HS-27A (cell line): ENCODE data around the gene RHEX.
"Not testable (repeated sequence)": the region's sequence is repeated elsewhere in the genome, so short reads cannot be mapped to it uniquely, and the experiment has no call there.

Source experiments
- DNase-seq: peaks from one replicate; pipeline ENCODE4 v3.0.0-alpha.2; 2012; ENCODE audit warnings: low read depth, missing footprints

The RHEX gene

DNA sequence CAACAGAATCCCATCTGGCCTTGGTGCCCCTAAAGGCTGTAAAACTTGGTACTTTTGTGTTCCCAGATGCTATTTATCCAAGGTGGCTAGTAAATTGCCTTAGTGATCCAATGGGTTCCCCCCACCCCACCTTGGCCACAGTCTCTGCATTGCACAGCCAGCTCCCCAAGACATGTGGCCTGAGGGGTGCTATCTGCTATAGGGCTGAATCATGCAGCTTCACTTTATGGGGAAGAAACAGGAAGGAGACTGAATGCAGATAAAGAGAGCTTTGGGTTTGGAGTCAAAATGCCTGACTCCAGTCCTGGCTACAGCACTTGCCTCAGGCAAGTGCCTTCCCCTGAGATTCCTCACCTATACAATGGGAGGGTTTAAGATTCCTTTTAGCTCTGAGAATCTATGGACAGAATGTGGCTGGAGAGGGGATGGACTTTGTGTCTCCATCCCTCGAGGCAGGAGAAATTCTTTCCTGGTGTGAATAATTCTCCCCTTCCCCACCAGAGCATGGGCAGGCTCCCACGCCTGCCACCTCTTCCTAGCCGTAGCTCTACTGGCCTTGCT is 6.5 kb downstream of the RHEX start:
- DNase-seq = no peak

DNA sequence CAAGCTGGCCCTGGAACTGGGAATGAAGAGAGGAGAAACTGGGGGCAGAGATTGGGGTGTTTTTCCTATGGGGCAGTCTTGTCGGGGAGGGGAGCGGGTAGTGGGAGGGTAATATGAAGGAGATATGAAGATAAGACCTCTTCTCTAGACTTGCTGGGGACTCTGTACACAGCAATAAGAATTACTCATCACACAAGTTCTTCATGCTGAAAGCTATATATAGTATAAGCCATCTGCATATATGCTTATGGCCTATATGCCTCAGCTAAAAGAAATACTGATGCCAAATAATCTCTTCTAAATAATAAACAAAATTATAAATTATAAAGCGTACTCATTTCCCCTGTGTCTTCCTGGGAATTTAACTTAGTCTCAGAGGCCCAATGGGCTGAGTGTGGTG is 7.9 kb downstream of the RHEX start:
- no peak for DNase-seq

DNA sequence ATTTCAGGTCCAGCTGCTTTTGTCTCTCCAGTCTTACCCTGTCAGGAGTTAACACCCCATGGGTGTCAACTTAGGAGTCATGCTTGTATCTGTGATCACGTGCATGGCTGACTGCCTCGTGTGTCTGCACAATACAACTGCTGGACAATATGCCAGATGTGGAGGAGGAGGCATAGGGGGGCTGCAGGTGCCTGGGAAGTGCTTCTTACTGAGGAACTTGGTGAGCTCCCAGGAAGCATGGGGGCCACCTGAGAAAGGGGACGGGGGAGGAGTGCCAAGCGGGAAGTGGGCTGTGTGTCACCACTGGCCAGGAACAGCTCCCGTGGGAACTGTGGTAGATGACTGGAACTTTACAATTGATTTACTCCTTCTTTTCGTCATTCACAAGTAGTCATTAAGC is 9.5 kb downstream of the RHEX start:
- DNase-seq = no peak

DNA sequence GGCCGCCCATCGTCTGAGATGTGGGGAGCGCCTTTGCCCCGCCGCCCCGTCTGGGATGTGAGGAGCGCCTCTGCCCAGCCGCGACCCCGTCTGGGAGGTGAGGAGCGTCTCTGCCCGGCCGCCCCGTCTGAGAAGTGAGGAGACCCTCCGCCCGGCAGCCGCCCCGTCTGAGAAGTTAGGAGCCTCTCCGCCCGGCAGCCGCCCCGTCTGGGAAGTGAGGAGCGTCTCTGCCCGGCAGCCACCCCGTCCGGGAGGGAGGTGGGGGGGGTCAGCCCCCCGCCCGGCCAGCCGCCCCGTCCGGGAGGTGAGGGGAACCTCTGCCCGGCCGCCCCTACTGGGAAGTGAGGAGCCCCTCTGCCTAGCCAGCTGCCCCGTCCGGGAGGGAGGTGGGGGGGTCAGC is 11.0 kb downstream of the RHEX start:
- DNase-seq = not testable (repeated sequence)

DNA sequence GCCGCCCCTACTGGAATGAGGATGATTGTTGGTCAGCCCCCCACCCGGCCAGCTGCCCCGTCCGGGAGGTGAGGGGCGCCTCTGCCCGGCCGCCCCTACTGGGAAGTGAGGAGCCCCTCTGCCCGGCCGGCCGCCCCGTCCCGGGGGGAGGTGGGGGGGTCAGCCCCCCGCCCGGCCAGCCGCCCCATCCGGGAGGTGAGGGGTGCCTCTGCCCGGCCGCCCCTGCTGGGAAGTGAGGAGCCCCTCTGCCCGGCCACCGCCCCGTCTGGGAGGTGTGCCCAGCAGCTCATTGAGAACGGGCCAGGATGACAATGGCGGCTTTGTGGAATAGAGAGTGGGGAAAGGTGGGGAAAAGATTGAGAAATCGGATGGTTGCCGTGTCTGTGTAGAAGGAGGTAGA is 11.5 kb downstream of the RHEX start:
- not testable (repeated sequence) for DNase-seq

DNA sequence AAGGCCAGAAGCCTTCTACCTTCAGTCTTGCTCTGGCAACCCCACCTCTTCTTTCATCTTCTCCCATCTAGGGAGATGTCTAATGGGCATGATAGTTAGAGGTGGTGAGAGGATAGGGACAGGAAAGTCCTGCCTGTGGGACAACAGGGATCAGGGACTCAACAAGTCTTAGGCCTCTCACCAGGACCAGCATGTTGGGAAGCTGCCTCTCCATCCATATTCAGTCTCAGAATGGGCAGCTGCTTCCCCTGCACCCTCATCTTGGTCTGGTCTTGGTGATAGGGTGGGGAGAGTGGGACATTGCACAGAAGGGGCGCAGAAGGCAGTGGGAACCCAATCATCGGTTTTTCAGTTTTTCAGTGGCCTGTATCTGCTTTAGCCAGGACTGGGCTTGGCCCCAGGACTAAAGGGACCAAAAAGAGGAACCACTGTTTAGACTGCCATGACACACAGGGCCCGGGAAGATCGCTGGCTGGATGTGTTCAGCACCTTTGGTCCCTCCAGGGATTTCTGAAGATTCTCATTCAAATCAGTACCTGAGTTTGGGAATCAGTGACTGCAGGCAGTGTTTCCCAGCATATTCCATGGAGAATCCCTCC is 12.7 kb downstream of the RHEX start:
- no peak for DNase-seq

DNA sequence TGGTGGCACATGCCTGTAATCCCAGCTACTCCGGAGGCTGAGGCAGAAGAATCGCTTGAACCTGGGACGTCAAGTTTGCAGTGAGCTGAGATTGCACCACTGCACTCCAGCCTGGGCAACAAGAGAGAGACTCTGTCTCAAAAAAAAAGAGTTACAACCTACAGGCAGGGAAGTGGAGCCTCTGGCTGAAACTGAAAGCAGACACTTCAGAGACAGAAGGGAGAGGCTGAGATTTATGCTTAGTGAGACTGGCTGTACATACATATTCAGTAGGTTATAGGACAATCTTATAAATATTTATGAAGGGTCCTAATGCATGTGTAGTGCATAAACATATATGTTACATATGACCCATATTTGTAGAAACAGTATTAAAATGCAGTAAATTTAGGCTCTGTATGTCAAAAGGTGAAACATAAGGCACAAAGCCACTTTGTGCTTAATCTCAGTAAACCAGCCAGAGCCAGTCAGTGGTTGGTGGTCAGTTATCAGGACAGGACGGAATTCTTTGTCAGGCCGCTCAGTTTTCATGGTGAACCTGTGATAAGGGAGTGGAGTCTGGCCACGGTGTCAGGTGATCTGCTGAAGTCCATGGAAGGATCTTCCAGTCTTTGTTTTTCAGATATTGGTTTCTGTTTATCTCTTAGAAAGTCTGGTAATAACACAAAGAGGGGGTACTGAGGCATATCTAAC is 13.7 kb downstream of the RHEX start:
- no peak for DNase-seq

DNA sequence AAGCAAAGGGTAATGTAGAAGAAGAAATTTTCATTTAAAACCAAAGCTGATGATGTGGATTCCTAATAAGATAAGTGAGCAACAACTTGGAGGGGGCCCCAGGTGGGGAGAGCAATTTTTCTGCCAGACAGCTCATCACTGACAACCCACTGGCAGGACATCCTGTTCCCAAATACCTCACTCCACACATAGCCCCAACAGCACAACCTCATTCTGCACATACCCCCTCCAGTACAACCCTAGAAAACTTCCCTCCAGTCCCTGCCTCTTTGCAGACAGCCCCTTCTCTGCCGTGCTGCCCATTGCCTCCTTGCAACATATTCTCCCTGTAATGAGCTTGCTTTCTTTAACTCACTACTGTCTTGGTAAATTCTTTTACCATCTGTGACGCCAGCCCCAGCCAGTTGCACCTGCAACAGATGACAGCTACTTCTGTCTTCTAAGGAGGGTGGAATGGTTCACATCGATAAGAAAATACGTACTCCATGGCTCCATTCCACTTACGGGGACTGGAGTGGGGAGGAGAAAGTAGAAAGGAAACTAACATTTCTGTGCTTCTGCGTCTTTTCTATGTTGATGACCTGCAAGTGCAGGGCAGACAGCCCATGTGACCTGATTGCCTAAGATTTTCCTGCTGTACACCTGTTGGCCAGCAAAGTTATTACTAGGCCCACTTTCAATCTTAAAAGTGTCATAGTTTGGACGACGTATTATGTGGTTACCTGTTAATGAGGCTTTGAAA is 14.7 kb downstream of the RHEX start:
- DNase-seq = no peak

DNA sequence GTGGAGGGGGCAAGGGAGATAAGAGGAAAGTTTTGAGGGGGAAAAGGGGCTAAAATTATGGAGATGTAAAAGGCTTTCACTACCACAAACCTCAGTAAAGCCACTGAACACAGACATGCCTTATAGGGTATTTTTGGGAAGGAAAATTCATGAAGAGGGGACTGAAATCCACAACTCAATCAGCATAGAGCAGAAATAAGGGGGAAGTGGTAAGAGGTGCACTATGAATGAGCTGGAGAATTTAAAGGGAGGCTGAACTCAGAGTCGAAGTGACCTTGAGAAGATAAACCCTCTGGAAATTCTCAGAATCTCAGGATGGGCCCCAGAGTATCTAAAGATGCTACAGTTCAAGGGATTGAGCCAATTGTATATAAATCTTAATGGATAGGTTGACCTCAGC is 15.3 kb downstream of the RHEX start:
- DNase-seq = no peak

DNA sequence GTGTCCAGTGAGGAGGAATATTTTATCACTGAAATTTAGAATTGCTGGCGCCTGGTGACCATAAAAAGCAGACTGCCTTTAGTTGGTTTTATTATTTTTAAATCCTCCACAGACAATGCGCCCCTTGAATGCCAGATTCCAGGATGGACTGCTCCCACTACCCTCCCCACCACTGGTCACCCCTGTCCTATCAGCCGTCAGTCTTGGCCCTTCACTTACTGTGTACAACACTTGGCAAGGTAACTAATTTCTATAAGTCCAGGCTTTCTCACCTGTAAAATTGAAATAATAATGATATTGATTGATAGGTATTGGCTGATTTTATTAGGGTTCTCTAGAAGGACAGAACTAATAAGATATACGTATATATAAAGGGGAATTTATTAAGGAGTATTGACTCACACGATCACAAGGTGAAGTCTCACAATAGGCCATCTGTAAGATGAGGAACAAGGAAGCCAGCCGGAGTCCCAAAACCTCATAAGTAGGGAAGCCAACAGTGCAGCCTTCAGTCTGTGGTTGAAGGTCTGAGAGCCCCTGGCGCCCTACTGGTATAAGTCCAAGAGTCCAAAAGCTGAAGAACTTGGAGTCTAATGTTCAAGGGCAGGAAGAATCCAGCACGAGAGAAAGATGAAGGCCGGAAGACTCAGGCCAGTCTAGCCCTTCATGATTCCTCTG is 17.8 kb downstream of the RHEX start:
- no peak for DNase-seq

DNA sequence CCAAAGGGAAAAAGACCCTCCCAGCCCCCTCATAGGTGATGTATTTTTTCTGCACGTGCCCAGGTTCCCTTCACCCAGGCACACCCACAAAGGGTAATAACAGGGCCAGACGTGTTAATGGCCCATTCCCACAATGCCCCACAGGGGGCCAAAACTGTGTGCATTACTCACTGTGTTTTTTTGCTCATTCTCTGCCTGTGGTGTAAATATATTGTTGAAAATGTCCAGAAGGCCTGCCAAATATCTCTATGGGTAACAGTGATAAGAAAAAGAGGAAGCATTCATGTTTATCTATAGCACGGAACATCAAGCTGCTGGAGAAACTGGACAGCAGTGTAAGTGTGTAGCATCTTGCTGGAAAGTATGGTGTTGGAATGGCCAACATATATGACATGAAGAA is 21.9 kb downstream of the RHEX start:
- no peak for DNase-seq

DNA sequence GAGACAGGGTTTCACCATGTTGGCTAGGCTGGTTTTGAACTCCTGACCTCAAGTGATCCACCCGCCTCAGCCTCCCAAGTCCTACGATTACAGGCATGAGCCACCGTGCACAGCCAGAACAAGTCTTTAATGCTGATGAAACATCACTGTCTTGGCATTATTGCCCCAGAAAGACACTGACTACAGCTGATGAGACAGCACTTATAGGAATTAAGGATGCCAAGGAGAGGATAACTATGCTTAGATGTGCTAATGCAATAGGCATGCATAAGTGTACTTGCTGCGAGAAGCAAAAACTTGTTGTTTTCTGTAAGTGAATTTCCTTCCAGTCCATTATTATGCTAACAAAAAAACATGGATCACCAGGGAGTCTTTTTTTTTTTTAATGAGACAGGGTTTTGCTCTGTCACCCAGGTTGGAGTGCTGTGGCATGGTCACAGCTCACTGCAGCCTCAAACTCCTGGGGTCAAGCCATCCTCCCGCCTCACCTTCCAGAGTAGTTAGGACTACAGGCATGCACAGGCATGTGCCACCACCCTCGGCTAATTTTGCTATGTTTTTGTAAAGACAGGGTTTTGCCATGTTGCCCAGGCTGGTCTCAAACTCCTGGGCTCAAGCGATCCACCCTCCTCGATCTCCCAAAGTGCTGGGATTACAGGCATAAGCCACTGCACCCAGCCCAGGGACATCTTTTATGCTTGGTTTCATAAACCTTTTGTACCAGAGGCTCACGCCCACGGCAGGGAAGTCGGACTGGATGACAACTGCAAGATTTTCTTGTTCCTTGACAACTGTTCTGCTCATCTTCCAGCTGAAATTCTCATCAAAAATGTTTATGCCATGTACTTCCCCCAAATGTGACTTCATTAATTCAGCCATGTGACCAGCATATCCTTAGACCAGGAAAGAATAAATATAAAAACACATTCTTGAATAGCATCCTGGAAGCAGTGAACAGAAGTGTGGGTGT is 23.1 kb downstream of the RHEX start:
- no peak for DNase-seq

DNA sequence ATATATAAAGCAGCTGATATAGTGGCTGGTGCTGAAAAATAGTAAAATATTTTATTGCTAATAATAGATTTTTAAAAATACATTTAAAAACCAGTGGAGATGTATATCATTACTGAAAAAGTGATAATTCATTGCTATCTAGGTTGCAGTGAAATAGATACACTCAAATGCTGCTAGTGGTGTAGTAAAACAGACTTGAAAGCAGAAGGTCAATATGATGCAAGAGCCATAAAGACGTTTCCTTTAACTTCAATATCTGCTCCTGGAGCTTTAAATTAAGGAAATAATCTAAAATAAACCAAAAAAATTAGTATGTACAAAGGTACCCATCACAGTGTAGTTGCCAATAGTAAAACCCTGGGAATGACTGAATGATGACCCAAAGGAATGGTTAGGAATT is 26.2 kb downstream of the RHEX start:
- no peak for DNase-seq

DNA sequence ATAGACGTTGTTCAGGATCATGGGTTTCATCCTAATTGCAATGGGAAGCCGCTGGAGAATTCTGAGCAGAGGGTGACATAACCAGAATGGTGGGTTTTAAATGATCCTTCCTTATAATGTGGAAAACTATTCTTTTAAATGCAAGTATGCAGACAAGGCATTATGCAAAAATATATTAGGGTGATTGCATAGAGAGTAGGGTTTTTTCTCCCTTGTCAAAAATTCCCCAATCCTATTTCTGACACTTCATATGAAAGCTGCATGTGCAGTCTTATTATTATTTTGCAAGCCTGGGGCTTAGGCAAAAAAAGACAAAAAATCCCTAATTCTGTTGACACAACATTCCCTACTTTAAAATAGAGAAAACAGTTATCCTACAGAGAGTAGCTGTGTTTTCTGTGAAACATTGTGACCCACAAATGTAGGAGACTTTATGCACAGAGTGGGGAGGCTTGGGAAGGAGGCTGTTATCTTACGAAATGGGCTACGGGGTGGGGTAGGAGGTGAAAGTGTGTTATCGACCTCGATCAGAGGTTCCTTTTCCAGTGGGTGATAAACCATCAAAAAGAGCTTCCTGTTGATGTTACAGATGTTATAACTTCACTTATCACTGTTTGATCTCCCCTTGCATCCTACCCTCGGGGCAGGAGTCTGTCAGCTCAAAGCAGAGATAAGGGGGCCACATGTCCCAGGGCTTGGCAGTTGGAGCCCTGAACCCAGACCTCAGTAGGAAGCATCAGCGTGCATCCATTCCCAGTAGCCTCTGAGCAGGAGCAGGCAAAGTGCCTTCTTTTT is 27.2 kb downstream of the RHEX start:
- DNase-seq = no peak

DNA sequence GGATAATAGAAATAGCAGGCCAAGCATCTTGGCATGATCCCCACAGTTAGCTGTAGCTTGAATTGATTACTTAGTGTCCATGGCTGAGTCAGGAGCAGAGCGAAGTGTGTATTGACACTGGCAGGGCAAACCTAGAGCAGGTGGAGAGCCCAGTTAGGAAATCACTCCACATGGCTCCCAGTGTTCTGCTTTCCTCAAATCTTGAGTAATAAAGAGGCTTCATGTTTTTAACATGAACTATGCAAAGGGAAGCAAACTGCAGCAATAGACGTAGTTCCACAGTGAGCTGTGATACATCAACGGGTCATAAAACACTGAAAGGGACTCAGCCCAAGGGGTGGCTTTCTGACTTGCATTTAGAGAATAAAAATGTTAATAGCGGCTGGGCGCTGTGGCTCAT is 28.9 kb downstream of the RHEX start:
- DNase-seq = no peak

DNA sequence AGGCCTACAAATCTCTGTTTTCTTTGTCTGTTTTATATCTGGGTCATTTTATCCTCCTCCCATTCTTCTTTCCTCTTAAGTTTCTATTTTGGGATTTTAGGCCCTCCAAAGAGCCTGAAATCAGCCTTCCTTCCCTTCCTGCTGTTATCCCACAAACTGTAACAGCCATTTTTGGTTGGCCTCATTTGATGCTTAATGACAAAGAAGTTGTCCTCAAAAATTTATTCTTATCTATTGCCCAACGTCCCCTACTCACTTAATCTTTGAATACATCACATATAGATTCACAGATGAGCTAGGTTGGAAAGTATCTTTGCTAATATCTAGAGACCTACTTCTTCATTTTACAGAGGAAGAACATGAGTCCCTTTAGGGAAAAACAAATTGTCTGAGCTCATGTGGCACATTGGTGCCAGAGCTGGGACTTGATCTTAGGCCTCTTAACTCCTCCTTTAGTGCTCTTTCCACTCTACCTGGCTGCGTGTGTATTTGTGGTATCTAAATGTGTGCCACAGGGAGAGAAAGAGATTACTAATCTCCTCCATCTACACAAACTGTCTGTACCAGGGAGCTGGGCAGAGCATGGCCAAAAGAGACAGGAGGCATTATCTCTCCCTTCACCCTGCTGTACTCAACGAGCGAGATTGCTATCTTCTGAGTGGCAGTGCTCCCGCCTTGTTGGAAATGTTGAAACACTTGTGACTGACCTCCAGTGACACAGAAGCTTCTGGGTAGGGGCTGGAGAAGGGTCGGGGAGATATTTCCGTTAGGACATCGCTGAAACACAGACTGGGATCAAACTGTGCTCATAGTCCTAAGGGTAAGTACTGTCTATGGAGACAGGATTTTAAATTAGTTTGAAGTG is 30.1 kb downstream of the RHEX start:
- DNase-seq = no peak

DNA sequence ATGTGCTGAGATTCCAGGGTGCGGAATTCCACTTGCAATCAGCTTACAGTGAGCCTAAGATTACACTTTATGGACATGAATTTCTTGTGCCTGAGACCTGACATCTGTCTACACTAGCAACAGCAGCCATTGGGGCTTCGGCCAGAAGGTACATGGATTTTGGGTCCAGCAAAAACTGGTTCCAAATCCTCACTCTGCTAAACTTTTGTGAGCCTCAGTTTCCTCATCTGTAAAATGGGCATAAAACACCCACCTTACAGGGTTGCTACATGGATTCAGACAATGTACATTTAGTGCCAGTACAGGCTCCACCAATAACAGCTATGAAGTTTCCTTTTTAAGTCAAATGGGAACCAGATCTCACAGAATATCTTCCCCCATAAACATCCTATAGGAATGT is 30.8 kb downstream of the RHEX start:
- DNase-seq = no peak

DNA sequence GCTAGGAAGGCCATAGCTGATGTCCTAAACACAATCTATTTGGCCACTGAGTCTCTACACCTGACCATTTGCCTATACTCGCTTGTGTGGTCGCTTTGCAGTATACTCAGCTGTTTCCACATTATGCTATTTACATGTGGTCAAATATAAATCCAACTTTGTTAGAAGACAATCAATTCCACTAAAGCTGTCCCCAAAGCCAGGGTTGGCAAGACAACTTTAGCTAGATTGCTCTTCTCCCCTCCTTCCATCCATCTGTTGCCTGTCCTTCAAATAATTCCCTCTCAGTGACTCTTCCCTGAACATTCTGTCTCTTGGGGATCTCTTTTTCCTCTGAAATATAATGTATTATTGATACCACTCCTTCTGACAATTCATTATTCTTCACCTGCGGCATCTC is 34.1 kb downstream of the RHEX start:
- DNase-seq = no peak

DNA sequence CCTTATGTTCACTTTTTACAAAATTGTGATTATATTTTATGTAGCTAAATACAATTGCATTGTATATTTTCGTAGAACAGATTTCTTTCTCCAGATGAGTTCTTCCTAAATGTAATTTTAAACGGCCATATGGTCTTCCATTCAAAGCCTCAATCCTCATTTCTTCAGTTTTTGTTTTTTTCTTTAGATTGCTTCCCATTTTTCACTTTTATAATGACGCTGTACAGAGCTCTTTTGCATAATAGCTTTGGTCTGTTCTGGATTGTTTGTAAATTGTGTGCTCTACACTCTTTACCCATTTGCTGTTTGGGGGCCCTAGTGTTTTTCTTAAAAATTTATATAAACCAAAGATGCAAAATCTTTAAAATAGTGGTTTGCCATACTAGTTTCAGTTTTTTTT is 36.4 kb downstream of the RHEX start:
- DNase-seq = no peak

DNA sequence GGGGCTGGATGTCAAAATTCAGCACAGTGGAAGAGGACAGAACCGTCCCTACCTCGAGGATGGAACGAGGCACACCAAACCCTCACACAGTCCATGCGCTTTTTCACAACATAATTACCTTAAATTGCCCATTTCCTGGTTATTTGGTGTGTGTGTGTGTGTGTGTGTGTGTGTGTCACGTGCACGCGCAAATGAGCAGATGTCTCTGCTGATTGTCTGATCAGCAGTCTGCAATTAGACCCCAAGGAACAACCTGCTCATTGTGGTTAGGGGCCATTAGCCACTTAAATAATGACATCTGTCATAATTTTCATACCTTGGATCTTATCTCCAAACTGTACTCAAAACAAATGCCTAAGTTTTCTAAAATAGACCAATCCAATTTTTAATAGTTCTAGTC is 41.1 kb downstream of the RHEX start:
- DNase-seq = no peak
